Colonic mucosa (tissue), 4 donors: Measurements from ENCODE around the gene CTTN. TPM values are rescaled to one million over a fixed set of nuclear protein-coding genes. Genes with fewer than 3 reads are reported as not detected.

Experiments
- DNase-seq: peaks from one replicate; pipeline ENCODE4 v3.0.0-alpha.2; 2020
- H3K27ac ChIP-seq: fragments of 200-600 bp; one replicate; pipeline ENCODE4 v1.8.0; 2021
- H3K27me3 ChIP-seq: fragments of 200-600 bp; one replicate; pipeline ENCODE4 v1.8.0; 2021
- H3K36me3 ChIP-seq: fragments of 200-600 bp; one replicate; pipeline ENCODE4 v1.8.0; 2021
- H3K4me1 ChIP-seq: fragments of 200-600 bp; one replicate; pipeline ENCODE4 v1.8.0; 2021; ENCODE audit warnings: mild to moderate bottlenecking
- H3K4me3 ChIP-seq: fragments of 200-600 bp; one replicate; pipeline ENCODE4 v1.8.0; 2021
- H3K9ac ChIP-seq, 2 donors: one replicate each; pipeline ENCODE4 v1.7.0; 2013; ENCODE audit warnings: control low read depth in 2 of 2, low read depth in 2 of 2, low read length in 2 of 2
- H3K9me3 ChIP-seq: fragments of 200-600 bp; one replicate; pipeline ENCODE4 v1.8.0; 2021
- CTCF ChIP-seq: fragments of 200-600 bp; IDR thresholded peaks from one replicate; pipeline ENCODE4 v1.8.0; 2022; ENCODE audit warnings: antibody characterized with exemption, mild to moderate bottlenecking
- intact Hi-C: fragments of 100-400 bp; cut with DNase I; formaldehyde crosslinking; loops from one replicate; pipeline ENCODE4 v1.14.1; 2022
- total RNA-seq, 2 donors: library from RNA; stranded (reverse); fragmentation: NEBNext Ultra II Directional in 1 of 2; extraction: Animal tissue kit (Norgen Biotek cat#: 25700) in 1 of 2; gene quantifications; one replicate each; pipeline ENCODE4 v1.2.1, GENCODE V29; 2021
- donor health status: healthy.
- donor health status: DM: no; HTN: no; CAD: no.
- donor health status: DM: no; HTN: no; CAD: no.

The CTTN gene
- total RNA-seq, 2 donors from 2014 or later: 249 to 302 TPM

- H3K27ac ChIP-seq: no peak overlapping the region
- H3K9ac ChIP-seq: no peak overlapping the region
- no peaks in the 10 kb centered on the region for H3K4me1 ChIP-seq
- DNase-seq: no peak
- H3K4me3 ChIP-seq: no peak overlapping the region
- no peaks in the 10 kb centered on the region for H3K9me3 ChIP-seq
- no peak for TF ChIP-seq CTCF
- peaks cover 15% of the 10 kb centered on the region for H3K36me3 ChIP-seq
- H3K27me3 ChIP-seq: no peaks in the 10 kb centered on the region
- intact Hi-C loops: no loop called here
Observed at GRCh38 chr11:70409871-70410270, 11.5 kb downstream of the CTTN start.

DNA sequence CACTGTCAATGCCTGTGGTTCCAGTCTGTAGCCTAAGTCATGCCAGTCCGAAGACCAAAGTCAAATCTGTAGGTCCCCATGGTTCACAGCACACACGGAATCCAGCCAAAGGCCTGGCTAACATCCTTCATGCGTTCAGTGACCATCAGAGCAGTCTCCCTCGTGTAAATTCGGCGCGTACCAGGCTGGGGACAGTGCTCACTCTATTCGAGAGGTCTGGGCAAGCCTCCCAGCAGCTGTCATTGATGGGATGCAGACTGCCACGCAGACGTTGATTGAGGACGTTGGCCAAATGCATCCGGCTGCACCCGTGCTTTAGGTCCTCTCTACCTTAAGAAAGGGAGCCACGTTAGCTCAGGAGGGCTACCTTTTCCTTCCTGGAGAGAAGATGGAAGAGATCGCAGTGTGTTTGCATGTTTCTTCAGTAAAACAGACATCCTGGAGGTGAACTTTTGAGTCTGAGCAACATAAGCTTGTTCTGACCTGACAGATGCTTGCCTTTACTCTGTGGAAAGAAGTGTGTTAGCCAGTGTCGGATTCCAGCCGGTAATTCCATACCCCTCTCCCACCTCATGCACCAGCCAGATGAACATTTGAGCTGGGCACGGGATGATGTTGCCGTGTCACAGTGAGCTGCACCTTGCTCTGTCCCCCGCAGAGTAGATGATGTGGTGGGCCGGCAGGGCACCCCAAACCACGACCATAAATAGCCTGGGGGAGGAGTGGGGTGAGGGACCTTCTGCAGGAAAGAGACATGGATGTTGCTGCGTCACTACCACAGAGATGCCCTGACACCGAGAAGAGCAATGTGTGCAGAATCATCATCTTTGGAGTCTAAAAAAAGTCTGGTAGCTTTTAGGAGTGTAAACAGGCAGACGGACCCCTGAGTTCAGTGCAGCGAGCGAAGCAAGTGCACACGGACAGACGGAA is 12.2 kb downstream of the CTTN start:
- intact Hi-C loops: no loop called here
- no peak for DNase-seq
- Histone ChIP-seq H3K4me1 (no peaks in the 10 kb centered on the region), H3K36me3 (peaks cover 20% of the 10 kb centered on the region), H3K4me3 (no peak overlapping the region), H3K27me3 (no peaks in the 10 kb centered on the region), H3K27ac (no peak overlapping the region), H3K9me3 (no peaks in the 10 kb centered on the region), H3K9ac (no peak overlapping the region)
- no peak for TF ChIP-seq CTCF

DNA sequence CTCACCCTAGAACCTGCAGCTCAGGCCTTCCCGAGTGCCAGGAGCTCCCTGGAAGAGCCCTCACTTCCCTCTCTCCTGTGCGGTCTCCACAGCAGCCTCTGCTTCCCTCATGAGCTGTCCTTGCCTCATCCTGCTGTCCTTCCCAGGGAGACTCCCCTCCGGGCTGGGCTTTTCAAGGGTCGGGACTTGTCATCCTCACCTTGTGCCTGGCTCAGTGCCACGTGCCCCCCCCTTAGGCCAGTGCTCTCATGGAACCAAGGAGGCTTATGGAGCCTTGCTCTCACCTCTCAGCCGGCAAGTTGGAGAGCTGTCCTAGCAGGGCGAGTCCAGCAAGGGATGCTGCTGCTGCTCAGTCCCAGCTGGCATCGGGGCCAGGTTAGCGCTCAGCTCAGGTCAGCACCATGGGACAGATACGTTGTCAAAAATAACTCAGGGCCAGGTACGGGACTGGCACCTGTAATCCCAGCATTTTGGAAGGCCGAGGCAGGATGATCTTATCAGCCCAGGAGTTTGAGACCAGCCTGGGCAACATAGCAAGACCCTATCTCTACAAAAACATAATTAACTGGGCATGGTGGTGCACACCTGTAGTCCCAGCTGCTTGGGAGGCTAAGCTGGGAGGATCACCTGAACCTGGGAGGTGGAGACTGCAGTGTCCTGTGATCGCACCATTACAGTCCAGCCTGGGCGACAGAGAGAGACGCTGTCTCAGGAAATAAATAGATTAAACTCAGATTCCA is 13.6 kb downstream of the CTTN start:
- no peaks in the 10 kb centered on the region for H3K4me1 ChIP-seq
- TF ChIP-seq CTCF: no peak
- H3K27me3 ChIP-seq: no peaks in the 10 kb centered on the region
- H3K9me3 ChIP-seq: no peaks in the 10 kb centered on the region
- no peak overlapping the region for H3K9ac ChIP-seq
- intact Hi-C loops: no loop called here
- no peak overlapping the region for H3K4me3 ChIP-seq
- H3K36me3 ChIP-seq: peaks cover 23% of the 10 kb centered on the region
- H3K27ac ChIP-seq: no peak overlapping the region
- DNase-seq: no peak

DNA sequence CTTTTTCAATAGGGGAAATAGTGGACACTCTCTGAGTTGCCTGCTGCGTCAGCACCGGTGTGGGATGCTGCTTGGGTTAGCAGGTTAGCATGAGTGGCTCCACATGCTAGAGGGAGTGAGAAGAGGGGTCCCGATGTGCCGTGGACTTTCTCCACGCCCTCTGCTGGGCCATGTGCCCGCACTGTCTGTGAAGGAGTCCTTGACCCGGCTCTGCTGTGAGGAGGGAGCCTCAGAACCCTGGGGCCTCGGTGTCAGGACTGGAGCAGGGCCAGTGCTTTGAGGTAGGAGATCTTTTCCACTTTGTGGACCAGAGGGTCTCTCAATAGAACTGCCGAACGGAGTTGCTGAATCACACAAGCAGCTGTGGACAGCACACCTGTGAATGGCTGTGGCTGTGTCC is 14.8 kb downstream of the CTTN start:
- Histone ChIP-seq H3K36me3 (peaks cover 19% of the 10 kb centered on the region), H3K27me3 (no peaks in the 10 kb centered on the region), H3K9me3 (no peaks in the 10 kb centered on the region), H3K4me3 (no peak overlapping the region), H3K9ac (no peak overlapping the region), H3K27ac (no peak overlapping the region), H3K4me1 (no peaks in the 10 kb centered on the region)
- intact Hi-C loops: no loop called here
- DNase-seq: no peak
- TF ChIP-seq CTCF: no peak

DNA sequence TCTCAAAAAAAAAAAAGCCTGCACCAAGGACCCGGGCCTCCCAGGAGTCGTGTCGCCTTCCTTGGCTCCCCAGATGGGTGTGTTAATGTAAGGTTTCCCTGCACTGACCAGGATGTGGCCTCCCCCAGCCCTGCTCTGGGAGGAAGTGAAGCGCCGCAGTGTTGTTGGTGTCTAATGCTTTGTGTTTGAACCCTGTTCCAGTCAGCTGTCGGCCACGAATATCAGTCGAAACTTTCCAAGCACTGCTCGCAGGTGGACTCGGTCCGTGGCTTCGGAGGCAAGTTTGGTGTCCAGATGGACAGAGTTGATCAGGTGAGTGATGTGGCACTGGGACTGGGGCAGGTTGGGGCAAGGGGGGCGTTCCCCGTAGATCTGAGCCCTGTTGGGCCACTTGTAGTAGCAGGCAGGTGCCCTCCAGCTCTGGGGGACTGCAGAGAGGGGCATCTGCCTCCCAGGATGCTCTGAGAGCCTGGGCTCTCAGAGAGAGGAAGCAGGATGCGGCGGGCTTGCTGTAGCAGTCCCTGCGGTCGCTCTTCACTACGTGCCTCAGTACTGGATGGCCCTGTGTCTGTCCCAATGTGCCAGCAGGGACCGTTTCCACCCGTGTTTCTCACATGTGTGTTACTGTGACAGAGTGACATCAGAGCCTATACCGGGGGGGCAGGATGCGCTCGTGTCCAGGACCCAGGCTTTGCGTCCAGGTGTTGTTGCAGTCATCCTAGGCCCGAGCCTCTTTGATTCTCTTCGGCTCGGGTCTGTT is 16.2 kb downstream of the CTTN start:
- intact Hi-C loops: no loop called here

More for the DNA sequence above, 16.2 kb downstream of the CTTN start:
- H3K9me3 ChIP-seq: no peaks in the 10 kb centered on the region
- no peak overlapping the region for H3K4me3 ChIP-seq
- H3K27ac ChIP-seq: no peak overlapping the region
- peaks cover 12% of the 10 kb centered on the region for H3K36me3 ChIP-seq
- H3K9ac ChIP-seq: no peak overlapping the region
- no peak for DNase-seq
- H3K4me1 ChIP-seq: no peaks in the 10 kb centered on the region
- H3K27me3 ChIP-seq: no peaks in the 10 kb centered on the region
- no peak for TF ChIP-seq CTCF
